ENCODE data around the gene SPATS2.

Gene SPATS2

GRCh38 chr12:49482095-49483051 lies 115.1 kb downstream of the SPATS2 start:
- H3K27ac ChIP-seq (ENCODE audit: low read depth, low read length, poor library complexity, severe bottlenecking): no peak overlapping the region
- no peak overlapping the region for H3K4me2 ChIP-seq (ENCODE audit: low read length)
- TF ChIP-seq CTCF (IDR thresholded peaks at IDR 0.05; ENCODE audit: low read length): no peak
- no peak for TF ChIP-seq EZH2 (IDR thresholded peaks at IDR 0.05; ENCODE audit: borderline replicate concordance, low read length)
- no peaks in the 10 kb centered on the region for H4K20me1 ChIP-seq (ENCODE audit: insufficient read depth, low read length)
- H3K36me3 ChIP-seq (ENCODE audit: insufficient read depth, low read length): peaks cover 21% of the 10 kb centered on the region; the same call in 1 of the 2 replicates
- H3K9ac ChIP-seq (ENCODE audit: low read length): no peak overlapping the region
- no peaks in the 10 kb centered on the region for H3F3A ChIP-seq (ENCODE audit: insufficient read depth, low read length)
- H3K4me1 ChIP-seq (ENCODE audit: insufficient read depth, low read length, severe bottlenecking): no peaks in the 10 kb centered on the region
- H3K27me3 ChIP-seq (ENCODE audit: insufficient read depth, low read length): no peaks in the 10 kb centered on the region
- no peaks in the 10 kb centered on the region for H3K9me3 ChIP-seq (ENCODE audit: low read length)
- H3K4me3 ChIP-seq (ENCODE audit: low read depth, low read length, poor library complexity, severe bottlenecking): no peak overlapping the region
- no peak overlapping the region for H2AFZ ChIP-seq (ENCODE audit: low read length)
- H3K9me2 ChIP-seq (ENCODE audit: low read depth, low read length): no peaks in the 10 kb centered on the region
- no peaks in the 10 kb centered on the region for H3K79me2 ChIP-seq (ENCODE audit: insufficient read depth, low read length)

- Histone ChIP-seq H3K9ac (ENCODE audit: low read length) (no peak overlapping the region), H3K36me3 (ENCODE audit: insufficient read depth, low read length) (peaks cover 21% of the 10 kb centered on the region; the same call in 1 of the 2 replicates), H3K4me1 (ENCODE audit: insufficient read depth, low read length, severe bottlenecking) (no peaks in the 10 kb centered on the region), H4K20me1 (ENCODE audit: insufficient read depth, low read length) (no peaks in the 10 kb centered on the region), H3F3A (ENCODE audit: insufficient read depth, low read length) (no peaks in the 10 kb centered on the region), H3K4me3 (ENCODE audit: low read depth, low read length, poor library complexity, severe bottlenecking) (no peak overlapping the region), H3K9me2 (ENCODE audit: low read depth, low read length) (no peaks in the 10 kb centered on the region), H3K27ac (ENCODE audit: low read depth, low read length, poor library complexity, severe bottlenecking) (no peak overlapping the region), H2AFZ (ENCODE audit: low read length) (no peak overlapping the region), H3K79me2 (ENCODE audit: insufficient read depth, low read length) (no peaks in the 10 kb centered on the region), H3K9me3 (ENCODE audit: low read length) (no peaks in the 10 kb centered on the region), H3K4me2 (ENCODE audit: low read length) (no peak overlapping the region), H3K27me3 (ENCODE audit: insufficient read depth, low read length) (no peaks in the 10 kb centered on the region)
- TF ChIP-seq CTCF (IDR thresholded peaks at IDR 0.05; ENCODE audit: low read length) (no peak), EZH2 (IDR thresholded peaks at IDR 0.05; ENCODE audit: borderline replicate concordance, low read length) (no peak)
These were observed 116.4 kb downstream of the SPATS2 start for GRCh38 chr12:49483619-49484018.

GRCh38 chr12:49487605-49488004 lies 120.3 kb downstream of the SPATS2 start:
- TF ChIP-seq CTCF (IDR thresholded peaks at IDR 0.05; ENCODE audit: low read length): no peak
- no peak for TF ChIP-seq EZH2 (IDR thresholded peaks at IDR 0.05; ENCODE audit: borderline replicate concordance, low read length)
- Histone ChIP-seq H3K4me2 (ENCODE audit: low read length) (no peak overlapping the region), H3K9me2 (ENCODE audit: low read depth, low read length) (no peaks in the 10 kb centered on the region), H3K27me3 (ENCODE audit: insufficient read depth, low read length) (no peaks in the 10 kb centered on the region), H3K27ac (ENCODE audit: low read depth, low read length, poor library complexity, severe bottlenecking) (no peak overlapping the region), H3K9me3 (ENCODE audit: low read length) (no peaks in the 10 kb centered on the region), H2AFZ (ENCODE audit: low read length) (no peak overlapping the region), H4K20me1 (ENCODE audit: insufficient read depth, low read length) (no peaks in the 10 kb centered on the region), H3K9ac (ENCODE audit: low read length) (no peak overlapping the region), H3F3A (ENCODE audit: insufficient read depth, low read length) (no peaks in the 10 kb centered on the region), H3K36me3 (ENCODE audit: insufficient read depth, low read length) (peaks cover 46% of the 10 kb centered on the region; the same call in 1 of the 2 replicates), H3K79me2 (ENCODE audit: insufficient read depth, low read length) (no peaks in the 10 kb centered on the region), H3K4me3 (ENCODE audit: low read depth, low read length, poor library complexity, severe bottlenecking) (no peak overlapping the region), H3K4me1 (ENCODE audit: insufficient read depth, low read length, severe bottlenecking) (no peaks in the 10 kb centered on the region)

Data from OCI-LY1 (cell line).